Activated T-helper 1 cell treated with anti-CD3 and anti-CD28 coated beads, Interleukin-12 subunit alpha, Interleukin-12 subunit beta, Interleukin-2, Interleukin-4 antibody, amounts not matched to agents 30 ng/mL and 10 ng/mL and 1 ng/mL, durations not matched to agents 14 hours and 24 hours and 36 hours (primary cell): ENCODE data around the gene ANKRD6. TPM values are rescaled to one million over a fixed set of nuclear protein-coding genes. Genes with fewer than 3 reads are reported as not detected.

Experiments used
- DNase-seq: peaks from one replicate; pipeline ENCODE4 v3.0.0; 2021; ENCODE audit warnings: low spot score
- H3K27ac Mint-ChIP-seq: one replicate; pipeline ENCODE4 v1.8.0; 2021; ENCODE audit warnings: mild to moderate bottlenecking, mixed read lengths
- H3K27me3 Mint-ChIP-seq: one replicate; pipeline ENCODE4 v1.8.0; 2022; ENCODE audit warnings: mild to moderate bottlenecking, moderate library complexity, mixed read lengths; ENCODE audit not compliant: insufficient read depth
- H3K36me3 Mint-ChIP-seq: one replicate; pipeline ENCODE4 v1.8.0; 2021; ENCODE audit warnings: low read depth, mixed read lengths
- H3K4me1 Mint-ChIP-seq: one replicate; pipeline ENCODE4 v1.8.0; 2021; ENCODE audit warnings: low read depth, mixed read lengths
- H3K4me3 Mint-ChIP-seq: one replicate; pipeline ENCODE4 v1.8.0; 2021; ENCODE audit warnings: mild to moderate bottlenecking, moderate library complexity, mixed read lengths
- H3K9me3 Mint-ChIP-seq: one replicate; pipeline ENCODE4 v1.8.0; 2021; ENCODE audit warnings: mixed read lengths
- intact Hi-C: fragments of 100-400 bp; cut with micrococcal nuclease; formaldehyde crosslinking; loops from one replicate; pipeline ENCODE4 v1.15.1; 2024
- total RNA-seq: library from RNA; stranded (reverse); gene quantifications from 2 replicates; pipeline ENCODE4 v1.2.3, GENCODE V29; 2022

ANKRD6 gene
- total RNA-seq, 1 donor from 2014 or later = 2.3 TPM

- H3K27me3 Mint-ChIP-seq = no peaks in the 10 kb centered on the region
- H3K9me3 Mint-ChIP-seq = no peaks in the 10 kb centered on the region
- intact Hi-C loops = no loop called here
- H3K4me3 Mint-ChIP-seq = no peak overlapping the region
- no peak for DNase-seq
- peaks cover 43% of the 10 kb centered on the region for H3K36me3 Mint-ChIP-seq
- no peak overlapping the region for H3K27ac Mint-ChIP-seq
- no peaks in the 10 kb centered on the region for H3K4me1 Mint-ChIP-seq
Observed at GRCh38 chr6:89679215-89680120, 246.5 kb downstream of the ANKRD6 start.

GRCh38 chr6:89680150-89680549, 247.2 kb downstream of the ANKRD6 start:
- DNase-seq = no peak
- Mint-ChIP-seq H3K27ac (no peak overlapping the region), H3K36me3 (peaks cover 45% of the 10 kb centered on the region), H3K4me1 (no peaks in the 10 kb centered on the region), H3K9me3 (no peaks in the 10 kb centered on the region), H3K4me3 (no peak overlapping the region), H3K27me3 (no peaks in the 10 kb centered on the region)
- intact Hi-C loops = no loop called here

GRCh38 chr6:89680551-89680950, 247.6 kb downstream of the ANKRD6 start:
- H3K9me3 Mint-ChIP-seq = no peaks in the 10 kb centered on the region
- DNase-seq = no peak
- no peak overlapping the region for H3K27ac Mint-ChIP-seq
- intact Hi-C loops = no loop called here
- H3K4me3 Mint-ChIP-seq = no peak overlapping the region
- peaks cover 45% of the 10 kb centered on the region for H3K36me3 Mint-ChIP-seq
- H3K4me1 Mint-ChIP-seq = no peaks in the 10 kb centered on the region
- H3K27me3 Mint-ChIP-seq = no peaks in the 10 kb centered on the region

- intact Hi-C loops = no loop called here
- Mint-ChIP-seq H3K36me3 (peaks cover 43% of the 10 kb centered on the region), H3K4me3 (no peak overlapping the region), H3K9me3 (no peaks in the 10 kb centered on the region), H3K4me1 (no peaks in the 10 kb centered on the region), H3K27me3 (no peaks in the 10 kb centered on the region), H3K27ac (no peak overlapping the region)
- no peak for DNase-seq
Observed at GRCh38 chr6:89681983-89682564, 249.1 kb downstream of the ANKRD6 start.

GRCh38 chr6:89682991-89683390, 250.0 kb downstream of the ANKRD6 start:
- Mint-ChIP-seq H3K4me3 (no peak overlapping the region), H3K4me1 (no peaks in the 10 kb centered on the region), H3K27me3 (no peaks in the 10 kb centered on the region), H3K9me3 (no peaks in the 10 kb centered on the region), H3K27ac (no peak overlapping the region), H3K36me3 (peaks cover 46% of the 10 kb centered on the region)
- no peak for DNase-seq
- intact Hi-C loops = no loop called here

Other genes with a start within 250 kb of the ANKRD6 start
- not detected in 2 replicates for gene GABRR1, start 215.8 kb upstream of the ANKRD6 start, total RNA-seq
- gene GABRR2, start 117.9 kb upstream of the ANKRD6 start, total RNA-seq = 0.88 and 1.0 TPM in 2 replicates
- 38.1 and 40.5 TPM in 2 replicates for gene UBE2J1, start 80.4 kb upstream of the ANKRD6 start, total RNA-seq
- gene RRAGD, start 20.9 kb upstream of the ANKRD6 start, total RNA-seq = 7.8 and 10.1 TPM in 2 replicates
- 32.8 and 34.7 TPM in 2 replicates for gene LYRM2, start 205.6 kb downstream of the ANKRD6 start, total RNA-seq